Stimulated activated CD4-positive, alpha-beta T cell treated with anti-CD3 and anti-CD28 coated beads, Interleukin-1b, Interleukin-23, amount 100 ng/mL, for 48 hours (primary cell): Measurements from ENCODE around the gene CD300H.

ENCODE experiments used
- DNase-seq: peaks from one replicate; pipeline ENCODE4 v3.0.0-alpha.2; 2020

The CD300H gene

DNA sequence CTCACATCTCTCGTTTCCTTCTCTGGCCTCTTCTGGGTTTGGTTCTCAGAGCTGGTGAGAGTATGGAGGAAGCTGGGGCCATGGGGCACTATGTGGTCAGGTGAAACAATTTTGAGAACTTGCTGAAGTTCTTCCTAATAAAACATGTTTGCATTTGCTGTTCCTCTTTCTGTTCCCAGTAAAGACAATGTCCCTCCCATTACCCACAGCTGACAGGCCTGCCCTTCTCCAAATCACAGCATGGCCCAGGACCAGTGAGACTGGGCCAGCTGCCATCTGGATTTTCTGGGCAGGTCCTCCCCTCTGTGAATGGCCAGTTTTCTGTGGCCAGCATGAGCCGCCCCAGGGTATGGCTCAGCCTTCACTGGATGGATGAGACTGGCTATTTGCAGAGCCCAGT lies at the start of gene CD300H:
TSS of gene CD300H (minus strand) at position 113 of the 400 bp plus-strand sequence.
- DNase-seq, result no peak

DNA sequence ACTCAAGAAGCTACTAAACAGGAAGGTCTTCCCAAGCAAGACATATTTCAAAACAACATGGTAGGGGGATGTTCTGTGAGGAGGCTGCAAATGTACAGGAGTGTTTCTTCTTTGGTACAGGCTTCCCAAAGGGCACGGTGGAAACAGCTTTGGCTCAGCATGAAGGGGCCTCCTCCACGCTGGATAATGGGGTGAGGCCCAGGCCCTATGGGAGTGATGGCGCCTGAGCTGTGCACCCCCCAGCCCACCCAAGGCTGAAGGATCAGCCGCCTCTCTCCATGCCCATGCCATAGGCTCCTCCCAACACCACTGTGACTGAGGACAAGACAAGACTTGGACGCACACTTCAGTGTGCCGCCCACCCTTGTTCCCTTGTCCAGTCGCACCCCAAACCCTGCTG lies 49.4 kb upstream of the CD300H start:
- no peak for DNase-seq

GRCh38 chr17:74612046-74612445 lies 44.7 kb upstream of the CD300H start:
- no peak for DNase-seq

DNA sequence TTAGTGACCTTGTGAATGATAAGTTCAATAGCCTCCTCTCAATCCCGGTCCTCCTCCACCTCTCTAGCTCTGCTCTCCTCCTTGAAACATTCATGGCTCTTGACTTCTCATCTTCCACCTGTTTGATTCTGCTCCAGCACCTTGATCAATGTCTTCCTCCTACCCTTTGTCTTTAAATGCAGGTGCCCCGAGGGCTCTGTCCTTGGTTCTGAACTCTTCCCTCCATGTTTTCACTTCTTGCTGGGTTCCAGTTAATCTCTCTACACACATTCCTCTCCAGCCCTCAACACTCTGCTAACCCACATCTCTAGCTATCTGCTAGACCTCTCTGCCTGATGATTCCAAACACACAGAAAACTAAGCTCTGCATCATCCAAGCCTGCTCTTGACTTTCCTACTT lies 42.8 kb upstream of the CD300H start:
- DNase-seq, result no peak

GRCh38 chr17:74608511-74608910 lies 41.2 kb upstream of the CD300H start:
- DNase-seq, result no peak

DNA sequence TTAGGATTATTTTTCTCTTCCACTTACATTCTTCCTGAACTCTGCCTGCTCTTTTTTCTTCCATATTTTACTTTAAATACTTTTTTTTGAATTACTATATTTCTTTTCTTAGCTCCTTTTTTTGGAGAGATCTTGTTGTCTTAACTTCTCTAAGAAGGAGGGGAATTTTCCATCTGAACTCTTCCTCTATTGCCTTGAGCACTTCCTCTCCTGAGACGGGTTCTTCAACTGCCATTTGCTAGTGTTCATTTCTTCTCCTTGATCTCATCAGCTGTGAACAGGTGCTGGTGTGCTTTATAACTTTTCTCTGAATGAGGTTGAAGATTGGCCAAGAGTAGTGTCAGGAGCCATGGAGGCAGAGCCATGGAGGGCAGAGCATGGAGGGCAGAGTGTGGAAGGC lies 39.9 kb upstream of the CD300H start:
- no peak for DNase-seq

- DNase-seq, result no peak
Observed at GRCh38 chr17:74606050-74606449, 38.7 kb upstream of the CD300H start.

DNA sequence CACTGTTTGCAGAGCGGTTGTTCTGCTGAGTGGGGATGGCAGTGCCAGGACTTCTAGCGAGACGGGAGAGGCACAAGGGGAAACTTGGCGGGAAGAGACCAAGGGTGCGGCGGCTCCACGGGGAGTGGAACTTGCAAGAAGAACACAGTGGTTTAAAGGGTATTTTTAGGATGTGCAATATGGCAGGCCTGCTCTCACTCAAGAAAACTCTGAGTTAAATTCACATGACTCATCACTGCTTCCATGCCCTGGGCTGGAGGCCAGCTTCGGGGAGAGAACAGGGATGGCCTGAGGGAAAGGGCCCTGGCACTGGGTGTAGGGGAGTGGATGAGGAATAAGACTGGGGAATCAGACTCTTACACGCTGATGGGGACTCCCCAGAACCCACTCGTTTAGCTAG lies 38.1 kb upstream of the CD300H start:
- no peak for DNase-seq

- no peak for DNase-seq
Observed at GRCh38 chr17:74604761-74605160, 37.5 kb upstream of the CD300H start.

DNA sequence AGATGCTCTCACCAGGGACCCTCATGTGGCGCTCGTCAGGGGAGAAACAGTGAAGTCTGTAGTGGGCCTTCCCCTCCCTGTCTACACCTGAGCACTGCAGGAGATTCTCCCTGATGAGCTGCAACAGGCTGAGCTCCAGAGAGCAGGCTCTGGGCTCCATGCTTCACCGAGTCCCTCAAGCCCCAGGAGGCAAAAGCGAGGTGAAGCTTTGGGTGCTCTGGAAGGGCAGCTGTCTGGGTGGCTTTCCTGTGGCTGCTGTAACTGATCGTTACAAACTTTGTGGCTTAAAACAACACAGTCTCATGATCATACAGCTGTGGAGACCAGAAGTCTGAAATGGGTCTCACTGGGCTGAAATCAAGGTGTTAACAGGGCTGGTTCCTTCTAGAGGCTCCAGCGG lies 36.9 kb upstream of the CD300H start:
- no peak for DNase-seq

GRCh38 chr17:74603746-74604145 lies 36.4 kb upstream of the CD300H start:
- DNase-seq, result no peak

- no peak for DNase-seq
Observed at GRCh38 chr17:74603037-74603635, 35.8 kb upstream of the CD300H start.

GRCh38 chr17:74601944-74602572 lies 34.7 kb upstream of the CD300H start:
- peak; percentile 43 for DNase-seq

GRCh38 chr17:74599448-74599939 lies 32.2 kb upstream of the CD300H start:
- DNase-seq, result no peak

DNA sequence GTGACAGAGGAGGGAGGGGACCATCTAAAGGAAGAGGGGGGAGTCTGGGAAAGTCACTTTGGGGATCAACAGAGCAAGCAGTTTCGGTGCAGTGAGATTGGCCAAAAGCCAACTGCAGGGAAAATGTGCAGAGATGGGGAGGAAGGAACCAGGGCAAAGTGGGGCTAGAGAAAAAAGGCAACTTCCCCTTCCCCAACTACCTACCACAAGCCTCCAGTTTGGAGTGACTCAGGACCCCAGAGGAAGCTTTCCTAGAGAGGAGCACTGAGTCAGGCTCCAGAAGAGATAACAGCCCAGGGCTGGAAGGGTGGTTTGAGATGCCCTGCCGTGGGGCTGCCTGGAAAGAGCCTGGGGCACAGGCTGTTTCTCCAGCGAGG lies 31.7 kb upstream of the CD300H start:
- no peak for DNase-seq

DNA sequence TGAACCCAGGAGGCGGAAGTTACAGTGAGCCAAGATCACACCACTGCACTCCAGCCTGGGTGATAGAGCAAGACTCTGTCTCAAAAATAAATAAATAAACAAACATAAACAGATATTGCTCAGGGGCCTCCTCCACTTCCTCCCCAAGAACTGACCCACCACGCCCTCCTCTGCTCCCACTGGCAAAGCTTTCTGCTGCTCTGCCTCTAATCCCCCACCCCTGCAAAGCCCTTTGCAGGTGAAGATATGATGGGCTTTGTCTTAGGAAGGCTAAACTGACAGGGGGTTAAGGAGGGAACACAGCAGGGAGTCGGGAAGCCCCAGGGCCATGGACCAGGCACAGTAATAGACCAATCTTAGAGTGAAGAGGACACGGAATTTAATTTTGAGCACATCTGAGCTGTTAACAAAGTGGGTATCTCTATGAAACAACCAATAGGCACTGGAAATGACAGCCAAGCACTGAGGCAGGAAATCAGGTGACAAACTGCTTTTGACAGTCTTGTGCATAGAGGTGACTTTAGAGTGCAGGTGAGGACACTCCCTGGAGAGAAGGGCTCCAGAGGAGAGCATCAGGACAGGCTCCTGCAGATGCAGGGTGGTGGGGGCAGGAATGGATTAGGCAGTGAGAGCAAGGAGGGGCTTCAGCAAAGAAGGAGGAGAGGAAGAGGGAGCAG lies 31.2 kb upstream of the CD300H start:
- DNase-seq, result no peak

DNA sequence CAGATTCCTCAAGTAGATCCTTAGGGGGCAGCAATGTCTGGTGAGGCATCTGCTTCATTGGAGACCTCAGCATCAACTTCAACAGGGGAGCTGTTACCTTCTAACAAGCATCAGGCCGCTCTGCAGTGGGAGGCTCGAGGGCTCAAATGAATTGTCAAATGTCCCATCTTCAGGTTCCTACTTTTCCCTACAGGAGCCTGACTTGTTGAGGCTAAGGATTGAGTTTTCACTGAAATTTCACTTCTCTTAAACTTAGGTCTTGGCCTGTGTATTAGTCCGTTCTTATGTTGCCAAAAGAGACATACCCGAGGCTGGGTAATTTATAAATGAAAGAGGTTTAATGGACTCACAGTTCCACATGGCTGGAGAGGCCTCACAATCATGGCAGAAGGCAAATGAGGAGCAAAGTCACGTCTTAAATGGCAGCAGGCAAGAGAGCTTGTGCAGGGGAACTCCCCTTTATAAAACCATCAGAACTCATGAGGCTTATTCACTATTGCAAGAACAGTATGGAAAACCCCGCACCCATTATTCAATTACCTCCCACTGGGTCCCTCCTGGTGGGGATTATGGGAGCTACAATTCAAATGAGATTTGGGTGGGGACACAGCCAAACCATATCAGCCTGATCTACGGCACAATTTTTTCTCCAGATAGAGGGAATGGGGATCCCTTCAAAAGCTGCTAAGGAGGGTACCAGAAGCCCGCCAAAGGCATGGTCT lies 29.9 kb upstream of the CD300H start:
- DNase-seq, result no peak

- DNase-seq, result no peak
Observed at GRCh38 chr17:74595037-74595750, 27.9 kb upstream of the CD300H start.

DNA sequence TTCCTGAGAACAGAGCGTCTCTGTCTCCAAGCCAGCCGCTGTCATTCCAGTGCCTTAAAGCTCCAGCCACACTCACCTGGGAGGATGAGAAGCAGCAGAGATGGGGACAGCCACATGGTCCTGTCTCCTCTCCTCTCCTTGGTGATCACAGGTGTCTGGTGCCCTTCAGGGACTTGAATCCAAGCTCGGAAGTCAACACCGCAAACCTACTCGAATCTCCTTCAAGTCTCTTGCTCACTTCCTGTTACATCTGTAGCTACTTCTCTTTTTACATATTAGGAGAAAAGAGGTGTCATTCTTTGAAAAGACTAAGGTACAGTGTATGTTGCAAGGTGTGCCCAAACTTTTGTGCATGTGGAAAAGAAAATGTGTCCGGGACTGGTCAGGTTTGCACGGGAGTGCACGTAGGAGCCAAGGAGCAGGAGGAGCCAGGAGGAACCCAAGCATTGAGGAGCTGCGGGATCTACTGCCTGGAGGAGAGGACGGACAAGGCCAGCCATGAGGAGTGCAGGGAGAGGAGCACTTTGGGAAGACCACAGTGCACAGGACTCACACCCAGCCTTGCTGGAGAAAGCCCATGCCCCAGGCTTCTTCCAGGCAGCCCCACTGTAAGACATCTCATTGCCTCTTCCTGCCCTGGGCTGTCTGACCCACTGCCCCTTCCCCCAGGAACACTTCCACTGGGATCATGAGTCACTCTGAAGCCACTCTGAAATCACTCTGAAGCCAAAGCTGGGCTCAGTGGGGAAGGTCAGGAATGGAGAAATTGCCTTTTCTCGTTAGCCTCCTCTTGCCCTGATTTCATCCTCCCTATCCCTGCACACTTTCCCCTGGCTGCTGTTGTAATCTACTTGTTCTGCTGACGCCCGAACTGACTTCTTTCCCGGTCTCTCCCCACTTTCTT lies 25.0 kb upstream of the CD300H start, which contains the start of gene CD300LD:
TSS of gene CD300LD (minus strand) at position 197 of the 904 bp plus-strand sequence. CDS start at position 116, 81 bp downstream.
- no peak for DNase-seq

DNA sequence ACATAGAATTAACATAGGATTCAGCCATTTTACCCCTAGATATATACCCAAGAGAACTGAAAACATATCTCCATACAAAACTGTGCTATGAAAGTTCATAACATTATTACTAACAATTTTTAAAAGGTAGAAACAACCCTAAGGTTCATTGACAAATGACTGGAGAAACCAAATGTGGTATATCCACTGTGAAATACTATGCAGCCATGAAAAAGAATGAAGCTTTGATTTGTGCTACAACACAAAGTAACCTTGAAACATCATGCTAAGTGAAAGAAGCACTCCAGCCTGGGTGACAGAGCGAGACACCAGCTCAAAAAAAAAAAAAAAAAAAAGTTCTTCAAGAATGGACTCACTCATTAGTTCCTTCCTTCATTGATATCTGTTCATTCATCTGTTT lies 24.2 kb upstream of the CD300H start:
- DNase-seq, result no peak

DNA sequence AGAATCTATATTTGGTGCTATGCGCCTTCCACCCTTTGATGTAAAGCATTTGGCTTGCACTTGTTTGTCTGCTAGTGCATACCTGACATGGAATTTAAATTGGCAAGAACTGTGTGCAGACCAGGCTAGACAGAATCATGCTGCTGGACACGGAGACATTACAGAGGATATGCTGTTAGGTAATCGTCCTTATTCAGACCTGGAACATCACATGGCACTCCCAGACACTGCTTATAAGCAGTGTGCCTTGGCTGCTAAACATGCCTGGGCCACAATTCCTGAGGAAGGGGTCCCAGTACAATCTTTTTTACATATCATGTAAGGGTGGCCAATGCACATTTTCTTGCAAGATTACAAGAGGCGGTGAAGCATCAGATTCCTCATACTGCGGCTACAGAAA lies 18.4 kb upstream of the CD300H start:
- no peak for DNase-seq
